DOHH2 (cell line): ENCODE data around the gene TMEM92.

Source experiments
- EZH2phosphoT487 ChIP-seq: fragments of 200-600 bp; sonication (generic); IDR thresholded peaks from 2 replicates; pipeline ENCODE4 v1.6.1; 2017; ENCODE audit warnings: borderline replicate concordance, mild to moderate bottlenecking, antibody characterized with exemption, low read length, moderate library complexity, mixed read lengths
- TF ChIP-seq, protein P1 (sequence below): fragments of 200-600 bp; sonication (generic); IDR thresholded peaks from one replicate; pipeline ENCODE4 v1.5.1; 2014; ENCODE audit warnings: antibody characterized with exemption, mild to moderate bottlenecking, low read depth, low read length; ENCODE audit not compliant: poor library complexity, severe bottlenecking

DNA sequence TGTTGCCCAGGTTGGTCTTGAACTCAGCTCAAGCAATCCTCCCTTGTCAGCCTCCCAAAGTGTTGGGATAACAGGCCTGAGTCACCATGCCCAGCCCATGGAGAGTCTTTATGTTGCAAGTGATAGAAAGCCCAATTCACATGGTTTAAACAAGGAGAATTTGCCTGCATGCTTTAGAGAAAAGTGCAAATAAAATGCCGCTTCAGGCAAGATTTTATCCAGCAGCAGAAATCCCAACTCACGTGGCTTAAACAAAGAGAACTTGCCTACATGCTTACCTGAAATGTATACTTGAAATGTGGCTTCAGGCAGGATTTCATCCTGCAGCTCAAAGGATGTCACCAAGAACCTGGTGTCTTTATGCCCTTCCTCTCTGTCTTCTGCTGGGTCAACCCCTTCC, 42.9 kb downstream of the TMEM92 start:
- TF ChIP-seq, protein P1, sequence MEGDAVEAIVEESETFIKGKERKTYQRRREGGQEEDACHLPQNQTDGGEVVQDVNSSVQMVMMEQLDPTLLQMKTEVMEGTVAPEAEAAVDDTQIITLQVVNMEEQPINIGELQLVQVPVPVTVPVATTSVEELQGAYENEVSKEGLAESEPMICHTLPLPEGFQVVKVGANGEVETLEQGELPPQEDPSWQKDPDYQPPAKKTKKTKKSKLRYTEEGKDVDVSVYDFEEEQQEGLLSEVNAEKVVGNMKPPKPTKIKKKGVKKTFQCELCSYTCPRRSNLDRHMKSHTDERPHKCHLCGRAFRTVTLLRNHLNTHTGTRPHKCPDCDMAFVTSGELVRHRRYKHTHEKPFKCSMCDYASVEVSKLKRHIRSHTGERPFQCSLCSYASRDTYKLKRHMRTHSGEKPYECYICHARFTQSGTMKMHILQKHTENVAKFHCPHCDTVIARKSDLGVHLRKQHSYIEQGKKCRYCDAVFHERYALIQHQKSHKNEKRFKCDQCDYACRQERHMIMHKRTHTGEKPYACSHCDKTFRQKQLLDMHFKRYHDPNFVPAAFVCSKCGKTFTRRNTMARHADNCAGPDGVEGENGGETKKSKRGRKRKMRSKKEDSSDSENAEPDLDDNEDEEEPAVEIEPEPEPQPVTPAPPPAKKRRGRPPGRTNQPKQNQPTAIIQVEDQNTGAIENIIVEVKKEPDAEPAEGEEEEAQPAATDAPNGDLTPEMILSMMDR = no peak
- TF ChIP-seq EZH2phosphoT487 = no peak
